Sigmoid colon (tissue), 7 donors: ENCODE measurements around the gene ITGB4. TPM values are rescaled to one million over a fixed set of nuclear protein-coding genes. Genes with fewer than 3 reads are reported as not detected.
A peak's percentile ranks its signal among the peaks of the same experiment; 100 is the strongest.

Source experiments
- DNase-seq: peaks from one replicate; pipeline ENCODE4 v3.0.0-alpha.2; 2019
- H3K27ac ChIP-seq, 4 donors: fragments of 200-600 bp; sonication (generic); one replicate each; pipeline ENCODE4 v1.5.1; 2016 to 2019; ENCODE audit warnings: mild to moderate bottlenecking in 1 of 4
- H3K27me3 ChIP-seq, 3 donors: fragments of 200-600 bp; sonication (generic); one replicate each; pipeline ENCODE4 v1.5.1; 2019; ENCODE audit warnings: mild to moderate bottlenecking in 1 of 3
- H3K36me3 ChIP-seq, 4 donors: fragments of 200-600 bp; sonication (generic); one replicate each; pipeline ENCODE4 v1.5.1; 2016 to 2019
- H3K4me1 ChIP-seq, 4 donors: fragments of 200-600 bp; sonication (generic); one replicate each; pipeline ENCODE4 v1.5.1; 2017 to 2019
- H3K4me3 ChIP-seq, 4 donors: fragments of 200-600 bp; sonication (generic); one replicate each; pipeline ENCODE4 v1.5.1; 2017 to 2019; ENCODE audit warnings: mild to moderate bottlenecking in 2 of 4, moderate library complexity in 1 of 4
- H3K9me3 ChIP-seq, 4 donors: fragments of 200-600 bp in 3 of 4; sonication (generic) in 3 of 4; one replicate each; pipeline versions ENCODE4 v1.5.1 to v1.6.1; 2013 to 2019
- CTCF ChIP-seq, 4 experiments: fragments of 450-650 bp in 3 of 4; fragments of 200-600 bp in 1 of 4; IDR thresholded peaks; one replicate each; pipeline ENCODE4 v1.5.1; 2016 to 2019; ENCODE audit warnings: antibody characterized with exemption in 4 of 4, mild to moderate bottlenecking in 3 of 4, moderate library complexity in 2 of 4
- EP300 ChIP-seq, 4 donors: sonication (generic); formaldehyde crosslinking; IDR thresholded peaks; one replicate each; pipeline ENCODE4 v1.6.1; 2017; ENCODE audit warnings: antibody characterized with exemption in 4 of 4
- POLR2A ChIP-seq, 2 donors: fragments of 450-650 bp; IDR thresholded peaks; one replicate each; pipeline ENCODE4 v1.6.1; 2016; ENCODE audit warnings: antibody characterized with exemption in 2 of 2, mild to moderate bottlenecking in 2 of 2, moderate library complexity in 2 of 2
- POLR2AphosphoS5 ChIP-seq, 4 donors: sonication (generic); formaldehyde crosslinking; IDR thresholded peaks; one replicate each; pipeline ENCODE4 v1.6.1; 2017; ENCODE audit warnings: antibody characterized with exemption in 4 of 4
- WGBS, 2 donors: extraction: QIAGEN DNeasy Blood & Tissue Kit; methylation state at CpG; one replicate each; pipeline ENCODE4 v1.1.7; 2013; 5-methylcytosine and 5-hydroxymethylcytosine counted together
- intact Hi-C: fragments of 100-400 bp; cut with DNase I; formaldehyde crosslinking; loops from one replicate; pipeline ENCODE4 v1.15.1; 2023
- polyA plus RNA-seq, 3 donors: library from polyadenylated mRNA; stranded (reverse); fragments of 200-250 nt; gene quantifications; one replicate each; pipeline ENCODE4 v1.2.3, GENCODE V29; 2013
- total RNA-seq, 4 donors: library from RNA; depleted of rRNA; stranded (reverse); fragments of >200 nt; gene quantifications; one replicate each; pipeline ENCODE4 v1.1.0, GENCODE V29; 2016
- donor health status: healthy with polysubstance abuse.
- donor health status: Bipolar disorder and iron deficiency.
- donor health status: healthy.

Gene ITGB4
- total and polyA plus RNA-seq, 7 donors, result 15.1 to 116 (median 25.8) TPM

GRCh38 chr17:75679706-75680211 is 41.5 kb upstream of the ITGB4 start:
- Histone ChIP-seq H3K9me3 (no peaks in the 10 kb centered on the region), H3K27me3 (no peaks in the 10 kb centered on the region), H3K4me1 (peaks cover 0 to 36% (median 30%) of the 10 kb centered on the region in 4 donors), H3K27ac (peak overlapping the region; percentile 46 to 74 (median 52)), H3K4me3 (no peak overlapping the region), H3K36me3 (peaks cover 0 to 35% (median 3%) of the 10 kb centered on the region in 4 donors)
- DNase-seq, result no peak
- TF ChIP-seq POLR2A (IDR thresholded peaks at IDR 0.05) (no peak), CTCF (IDR thresholded peaks at IDR 0.05) (peak in 1 of 4 experiments; percentile 27)
- intact Hi-C loops, result no loop called here
- WGBS, 2 donors, result 19 to 64% methylated on average over 11 of the region's 11 CpGs

- DNase-seq, result no peak
- intact Hi-C loops, result no loop called here
- Histone ChIP-seq H3K4me1 (peaks cover 0 to 36% (median 33%) of the 10 kb centered on the region in 4 donors), H3K27ac (peak overlapping the region; percentile 46 to 74 (median 52)), H3K36me3 (peaks cover 0 to 34% (median 3%) of the 10 kb centered on the region in 4 donors), H3K27me3 (no peaks in the 10 kb centered on the region), H3K9me3 (no peaks in the 10 kb centered on the region), H3K4me3 (no peak overlapping the region)
- TF ChIP-seq POLR2A (IDR thresholded peaks at IDR 0.05) (no peak), EP300 (IDR thresholded peaks at IDR 0.05) (no peak), POLR2AphosphoS5 (IDR thresholded peaks at IDR 0.05) (no peak), CTCF (IDR thresholded peaks at IDR 0.05) (no peak)
- 88 to 96% methylated on average over 10 of the region's 10 CpGs for WGBS, 2 donors
Measured at GRCh38 chr17:75680431-75680830, 40.8 kb upstream of the ITGB4 start.

- intact Hi-C loops, result no loop called here
- peak in 2 of 4 donors; percentile 11 to 24 for TF ChIP-seq POLR2AphosphoS5 (IDR thresholded peaks at IDR 0.05)
- no peak for TF ChIP-seq EP300 (IDR thresholded peaks at IDR 0.05)
- Histone ChIP-seq H3K9me3 (no peaks in the 10 kb centered on the region), H3K36me3 (peaks cover 0 to 28% (median 3%) of the 10 kb centered on the region in 4 donors), H3K4me1 (peaks cover 0 to 41% (median 38%) of the 10 kb centered on the region in 4 donors), H3K27ac (peak overlapping the region; percentile 46 to 74 (median 52)), H3K27me3 (no peaks in the 10 kb centered on the region), H3K4me3 (no peak overlapping the region)
- 86 to 89% methylated on average over 3 of the region's 3 CpGs for WGBS, 2 donors
- no peak for DNase-seq
Measured at GRCh38 chr17:75681289-75681688, 40.0 kb upstream of the ITGB4 start.

- H3K9me3 ChIP-seq, result no peaks in the 10 kb centered on the region
- intact Hi-C loops, result no loop called here
- TF ChIP-seq POLR2AphosphoS5 (IDR thresholded peaks at IDR 0.05) (no peak), EP300 (IDR thresholded peaks at IDR 0.05) (no peak), CTCF (IDR thresholded peaks at IDR 0.05) (no peak), POLR2A (IDR thresholded peaks at IDR 0.05) (no peak)
- WGBS, 2 donors, result 52 to 79% methylated on average over 4 of the region's 4 CpGs
- H3K27me3 ChIP-seq, result no peaks in the 10 kb centered on the region
- peaks cover 0 to 18% (median under 1%) of the 10 kb centered on the region in 4 donors for H3K36me3 ChIP-seq
- DNase-seq, result no peak
- H3K27ac ChIP-seq, result peak overlapping the region in 1 of 4 donors; percentile 31
- H3K4me1 ChIP-seq, result peaks cover 0 to 56% (median 45%) of the 10 kb centered on the region in 4 donors
- no peak overlapping the region for H3K4me3 ChIP-seq
Measured at GRCh38 chr17:75683583-75683982, 37.7 kb upstream of the ITGB4 start.

GRCh38 chr17:75684249-75684648 is 37.0 kb upstream of the ITGB4 start:
- TF ChIP-seq CTCF (IDR thresholded peaks at IDR 0.05) (no peak), EP300 (IDR thresholded peaks at IDR 0.05) (no peak), POLR2A (IDR thresholded peaks at IDR 0.05) (no peak), POLR2AphosphoS5 (IDR thresholded peaks at IDR 0.05) (no peak)
- DNase-seq, result no peak
- Histone ChIP-seq H3K27me3 (no peaks in the 10 kb centered on the region), H3K4me3 (no peak overlapping the region), H3K27ac (peak overlapping the region; percentile 22 to 62 (median 26)), H3K36me3 (peaks cover 0 to 11% (median 0%) of the 10 kb centered on the region in 4 donors), H3K4me1 (peaks cover 0 to 58% (median 48%) of the 10 kb centered on the region in 4 donors), H3K9me3 (no peaks in the 10 kb centered on the region)
- 82 to 92% methylated on average over 5 of the region's 5 CpGs for WGBS, 2 donors
- intact Hi-C loops, result no loop called here
